Lower lobe of right lung (tissue), 2 donors: ENCODE data around the gene SLC17A9. TPM values are rescaled to one million over a fixed set of nuclear protein-coding genes. Genes with fewer than 3 reads are reported as not detected.
A peak's percentile ranks its signal among the peaks of the same experiment; 100 is the strongest.

ENCODE experiments used
- ATAC-seq, 2 donors: fragments of 200-7000 bp; cut with Tn5 transposase; one replicate each; pipeline ENCODE4 v1.9.1; 2020 to 2022; ENCODE audit warnings: mild to moderate bottlenecking in 2 of 2, moderate library complexity in 2 of 2
- DNase-seq: peaks from one replicate; pipeline ENCODE4 v3.0.0-alpha.2; 2020
- H3K27ac ChIP-seq: fragments of 200-600 bp; one replicate; pipeline ENCODE4 v1.8.0; 2022
- H3K27me3 ChIP-seq: fragments of 200-600 bp; one replicate; pipeline ENCODE4 v1.8.0; 2022; ENCODE audit warnings: low read depth
- H3K36me3 ChIP-seq: fragments of 200-600 bp; one replicate; pipeline ENCODE4 v1.8.0; 2022; ENCODE audit warnings: mild to moderate bottlenecking
- H3K4me1 ChIP-seq: fragments of 200-600 bp; one replicate; pipeline ENCODE4 v1.8.0; 2022
- H3K4me3 ChIP-seq: fragments of 200-600 bp; one replicate; pipeline ENCODE4 v1.8.0; 2022; ENCODE audit warnings: mild to moderate bottlenecking
- H3K9me3 ChIP-seq: fragments of 200-600 bp; one replicate; pipeline ENCODE4 v1.8.0; 2022
- intact Hi-C: fragments of 100-400 bp; cut with DNase I; formaldehyde crosslinking; loops from one replicate; pipeline ENCODE4 v1.11.0; 2022
- long read RNA-seq: library from polyadenylated mRNA; unstranded; transcript quantifications from one replicate; pipeline ENCODE4 v2.0.0, GENCODE V29; 2021
- total RNA-seq: library from RNA; stranded (reverse); fragmentation: NEBNext Ultra II Directional; extraction: Animal tissue kit (Norgen Biotek cat#: 25700); gene quantifications from one replicate; pipeline ENCODE4 v1.2.1, GENCODE V29; 2021
- TF ChIP-seq, protein P1 (sequence below): fragments of 200-600 bp; IDR thresholded peaks from one replicate; pipeline ENCODE4 v1.8.0; 2022; ENCODE audit warnings: antibody characterized with exemption, mild to moderate bottlenecking
- donor health status: DM: no; HTN: yes; CAD: no; lungs with severe emphysema.

The SLC17A9 gene, protein sequence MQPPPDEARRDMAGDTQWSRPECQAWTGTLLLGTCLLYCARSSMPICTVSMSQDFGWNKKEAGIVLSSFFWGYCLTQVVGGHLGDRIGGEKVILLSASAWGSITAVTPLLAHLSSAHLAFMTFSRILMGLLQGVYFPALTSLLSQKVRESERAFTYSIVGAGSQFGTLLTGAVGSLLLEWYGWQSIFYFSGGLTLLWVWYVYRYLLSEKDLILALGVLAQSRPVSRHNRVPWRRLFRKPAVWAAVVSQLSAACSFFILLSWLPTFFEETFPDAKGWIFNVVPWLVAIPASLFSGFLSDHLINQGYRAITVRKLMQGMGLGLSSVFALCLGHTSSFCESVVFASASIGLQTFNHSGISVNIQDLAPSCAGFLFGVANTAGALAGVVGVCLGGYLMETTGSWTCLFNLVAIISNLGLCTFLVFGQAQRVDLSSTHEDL
- total RNA-seq, result 10.4 TPM
- long read RNA-seq, transcript SLC17A9-202 (13 exons, 3,580 nt), result major isoform, 13 of 50 reads
- long read RNA-seq, partial matches to known transcripts, result 15 of 50 reads
- long read RNA-seq, other reads (novel, unspliced or antisense), result 22 of 50 reads

DNA sequence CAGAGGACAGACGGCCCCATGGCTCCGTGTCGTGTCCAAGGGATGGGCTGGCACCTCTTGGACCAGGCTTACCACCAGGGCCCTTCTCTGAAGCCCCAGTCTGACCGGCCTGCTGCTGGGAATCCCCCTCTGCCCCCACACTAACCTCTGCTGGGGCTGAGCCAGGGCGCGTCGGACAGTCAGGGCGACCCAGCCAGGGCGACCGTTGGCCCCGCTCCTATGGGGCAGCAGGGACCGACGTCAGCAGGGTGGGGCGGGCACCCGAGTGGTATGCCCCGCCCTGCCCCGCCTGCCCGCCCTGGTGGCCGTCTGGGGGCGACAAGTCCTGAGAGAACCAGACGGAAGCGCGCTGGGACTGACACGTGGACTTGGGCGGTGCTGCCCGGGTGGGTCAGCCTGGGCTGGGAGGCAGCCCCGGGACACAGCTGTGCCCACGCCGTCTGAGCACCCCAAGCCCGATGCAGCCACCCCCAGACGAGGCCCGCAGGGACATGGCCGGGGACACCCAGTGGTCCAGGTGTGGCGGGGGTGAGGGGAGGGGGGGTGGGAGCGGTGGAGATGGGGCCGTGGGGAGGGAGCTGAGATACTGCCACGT is at the start of gene SLC17A9:
SLC17A9 (plus strand) TSS at position 337 of the 595 bp plus-strand sequence; CDS start at position 459, 122 bp downstream.
- Histone ChIP-seq H3K36me3 (peaks cover 28% of the 10 kb centered on the region), H3K27me3 (no peaks in the 10 kb centered on the region), H3K4me1 (peaks cover 30% of the 10 kb centered on the region), H3K27ac (peak within 1 kb of the TSS; percentile 89), H3K4me3 (peak within 1 kb of the TSS; percentile 53), H3K9me3 (no peaks in the 10 kb centered on the region)
- peak; percentile 92 for DNase-seq
- intact Hi-C loops, result no loop called here
- TF ChIP-seq, protein P1, sequence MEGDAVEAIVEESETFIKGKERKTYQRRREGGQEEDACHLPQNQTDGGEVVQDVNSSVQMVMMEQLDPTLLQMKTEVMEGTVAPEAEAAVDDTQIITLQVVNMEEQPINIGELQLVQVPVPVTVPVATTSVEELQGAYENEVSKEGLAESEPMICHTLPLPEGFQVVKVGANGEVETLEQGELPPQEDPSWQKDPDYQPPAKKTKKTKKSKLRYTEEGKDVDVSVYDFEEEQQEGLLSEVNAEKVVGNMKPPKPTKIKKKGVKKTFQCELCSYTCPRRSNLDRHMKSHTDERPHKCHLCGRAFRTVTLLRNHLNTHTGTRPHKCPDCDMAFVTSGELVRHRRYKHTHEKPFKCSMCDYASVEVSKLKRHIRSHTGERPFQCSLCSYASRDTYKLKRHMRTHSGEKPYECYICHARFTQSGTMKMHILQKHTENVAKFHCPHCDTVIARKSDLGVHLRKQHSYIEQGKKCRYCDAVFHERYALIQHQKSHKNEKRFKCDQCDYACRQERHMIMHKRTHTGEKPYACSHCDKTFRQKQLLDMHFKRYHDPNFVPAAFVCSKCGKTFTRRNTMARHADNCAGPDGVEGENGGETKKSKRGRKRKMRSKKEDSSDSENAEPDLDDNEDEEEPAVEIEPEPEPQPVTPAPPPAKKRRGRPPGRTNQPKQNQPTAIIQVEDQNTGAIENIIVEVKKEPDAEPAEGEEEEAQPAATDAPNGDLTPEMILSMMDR, result no peak
- peak; percentile 74 to 85 for ATAC-seq

DNA sequence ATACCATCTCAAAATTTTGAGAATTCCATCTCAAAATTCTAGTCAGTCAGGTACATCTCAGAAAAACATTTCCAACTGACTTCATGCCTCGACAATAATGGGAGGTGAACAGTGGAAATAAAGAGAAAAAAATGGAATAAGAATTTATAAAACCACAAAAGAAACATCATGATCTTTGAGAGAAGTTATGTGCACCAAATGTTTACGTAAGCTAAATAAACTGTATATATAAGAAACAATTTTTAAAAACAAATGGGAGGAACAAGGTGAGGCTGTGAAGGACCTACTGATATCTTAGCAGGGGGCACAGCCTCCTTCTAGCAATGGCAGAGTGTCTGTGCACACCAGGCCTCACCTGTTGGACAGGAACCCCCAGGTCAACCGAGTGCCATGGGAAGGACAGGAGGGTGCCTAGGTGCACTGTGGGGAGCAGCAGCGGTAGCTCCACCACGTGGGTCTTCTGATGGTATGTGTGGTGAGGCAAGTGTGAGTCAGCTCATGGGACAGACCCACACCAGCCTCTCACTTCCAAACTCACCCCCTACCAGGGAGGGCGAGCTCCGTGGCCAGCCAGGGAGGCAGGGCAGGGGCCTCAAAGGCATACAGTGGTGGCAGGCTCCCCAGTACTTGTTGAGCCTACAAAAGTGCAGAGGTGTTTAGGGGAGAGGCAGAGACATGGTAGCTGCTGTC is 49.4 kb upstream of the SLC17A9 start:
- intact Hi-C loops, result no loop called here
- ATAC-seq, result no peak
- DNase-seq, result peak; percentile 2
- TF ChIP-seq, protein P1, result no peak
- Histone ChIP-seq H3K27me3 (no peaks in the 10 kb centered on the region), H3K27ac (no peak overlapping the region), H3K4me1 (peaks cover 19% of the 10 kb centered on the region), H3K4me3 (no peak overlapping the region), H3K9me3 (no peaks in the 10 kb centered on the region), H3K36me3 (peaks cover 74% of the 10 kb centered on the region)

DNA sequence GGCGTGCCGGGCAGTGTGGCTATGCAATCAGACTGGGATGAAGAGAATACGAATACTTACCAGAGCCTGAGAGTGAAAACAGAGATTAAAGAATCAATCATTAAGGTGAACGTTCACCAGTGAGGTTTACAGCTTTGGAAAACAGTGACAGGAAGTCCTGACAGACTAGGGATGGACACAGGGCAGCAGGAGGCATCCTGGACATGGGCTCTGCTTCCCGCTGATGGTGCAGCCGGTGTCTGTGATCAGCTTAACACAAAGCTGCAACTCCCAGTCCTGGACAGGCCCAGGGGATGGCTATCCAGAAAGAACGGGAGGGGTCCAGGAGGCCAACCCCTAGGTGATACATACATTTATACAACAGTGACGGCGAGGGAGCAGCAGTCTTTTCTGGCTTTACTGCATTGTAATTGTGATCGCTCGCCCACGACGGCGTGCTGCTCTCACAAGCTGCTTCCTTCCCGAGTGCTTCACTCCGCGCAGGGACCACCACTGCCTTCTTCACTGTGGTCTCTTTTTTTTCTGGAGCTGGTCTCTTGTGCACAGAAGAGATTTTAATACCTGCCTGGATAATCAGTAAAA is 46.9 kb upstream of the SLC17A9 start:
- TF ChIP-seq, protein P1, result no peak
- Histone ChIP-seq H3K9me3 (no peaks in the 10 kb centered on the region), H3K36me3 (peaks cover 99% of the 10 kb centered on the region), H3K27ac (no peak overlapping the region), H3K27me3 (no peaks in the 10 kb centered on the region), H3K4me1 (peaks cover under 1% of the 10 kb centered on the region), H3K4me3 (no peak overlapping the region)
- DNase-seq (peak; percentile 27), ATAC-seq (no peak)
- intact Hi-C loops, result no loop called here

DNA sequence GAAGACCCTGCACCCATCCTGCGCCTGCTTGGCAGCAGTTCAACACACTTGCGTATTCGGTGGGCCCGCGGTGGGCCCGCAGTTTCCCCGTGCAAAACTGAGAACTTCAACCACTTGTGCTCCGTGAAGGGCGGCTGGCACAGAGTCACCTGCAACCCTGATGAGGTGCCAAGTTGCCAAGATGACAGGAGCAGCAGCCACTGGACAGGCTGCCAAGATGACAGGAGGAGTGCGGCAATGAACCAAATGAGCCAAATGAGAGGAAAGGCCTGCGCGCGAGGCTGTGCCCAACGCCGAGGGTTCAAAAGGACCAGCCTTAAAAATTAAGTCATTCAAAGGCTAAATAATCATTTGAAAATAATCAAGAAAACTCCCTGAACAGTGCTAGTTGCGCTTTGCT is 46.3 kb upstream of the SLC17A9 start:
- DNase-seq, result peak; percentile 41
- H3K27me3 ChIP-seq, result no peaks in the 10 kb centered on the region
- intact Hi-C loops, result no loop called here
- no peaks in the 10 kb centered on the region for H3K4me1 ChIP-seq
- no peak for ATAC-seq
- H3K27ac ChIP-seq, result no peak overlapping the region
- H3K9me3 ChIP-seq, result no peaks in the 10 kb centered on the region
- H3K4me3 ChIP-seq, result no peak overlapping the region
- H3K36me3 ChIP-seq, result peaks cover 100% of the 10 kb centered on the region
- TF ChIP-seq, protein P1, result no peak
